Panc1 (cell line): Measurements from ENCODE around the gene ZYX.

Experiments
- CTCF ChIP-seq: fragments of 450-650 bp; IDR thresholded peaks from 2 replicates; pipeline ENCODE4 v1.5.1; 2017; ENCODE audit warnings: mild to moderate bottlenecking
- SIN3A ChIP-seq: IDR thresholded peaks from 2 replicates; pipeline ENCODE4 v1.6.1; 2012; ENCODE audit warnings: low read depth, mild to moderate bottlenecking, low read length, moderate library complexity, borderline replicate concordance; ENCODE audit not compliant: insufficient read depth

- no peak for TF ChIP-seq CTCF
- TF ChIP-seq SIN3A = no peak
Measured at GRCh38 chr7:143399151-143399550, 18.0 kb downstream of the ZYX start.
